ENCODE results near the gene RARA.
"Not testable (repeated sequence)": the region's sequence is repeated elsewhere in the genome, so short reads cannot be mapped to it uniquely, and the experiment has no call there.

The RARA gene

DNA sequence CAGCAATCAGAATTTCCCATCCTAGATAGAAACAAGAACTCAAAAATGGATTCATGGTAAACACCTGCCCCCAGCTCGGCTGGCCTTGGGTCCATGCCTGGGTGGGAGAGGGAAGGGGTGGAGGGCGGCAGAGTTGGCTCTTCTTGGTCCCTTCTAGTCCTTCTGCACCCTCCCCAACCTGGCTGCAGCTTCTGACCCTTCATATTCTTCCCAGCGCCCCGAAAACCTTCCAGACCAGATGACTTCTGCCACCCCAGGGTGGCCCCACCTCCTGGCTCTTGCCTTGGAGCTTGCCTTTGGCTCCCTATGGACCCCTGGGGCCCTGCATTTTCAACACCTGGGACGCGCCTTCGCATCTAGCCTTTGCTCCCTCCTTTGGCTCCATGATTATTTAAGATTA is 60.9 kb downstream of the RARA start:
- TF ChIP-seq, protein P1, sequence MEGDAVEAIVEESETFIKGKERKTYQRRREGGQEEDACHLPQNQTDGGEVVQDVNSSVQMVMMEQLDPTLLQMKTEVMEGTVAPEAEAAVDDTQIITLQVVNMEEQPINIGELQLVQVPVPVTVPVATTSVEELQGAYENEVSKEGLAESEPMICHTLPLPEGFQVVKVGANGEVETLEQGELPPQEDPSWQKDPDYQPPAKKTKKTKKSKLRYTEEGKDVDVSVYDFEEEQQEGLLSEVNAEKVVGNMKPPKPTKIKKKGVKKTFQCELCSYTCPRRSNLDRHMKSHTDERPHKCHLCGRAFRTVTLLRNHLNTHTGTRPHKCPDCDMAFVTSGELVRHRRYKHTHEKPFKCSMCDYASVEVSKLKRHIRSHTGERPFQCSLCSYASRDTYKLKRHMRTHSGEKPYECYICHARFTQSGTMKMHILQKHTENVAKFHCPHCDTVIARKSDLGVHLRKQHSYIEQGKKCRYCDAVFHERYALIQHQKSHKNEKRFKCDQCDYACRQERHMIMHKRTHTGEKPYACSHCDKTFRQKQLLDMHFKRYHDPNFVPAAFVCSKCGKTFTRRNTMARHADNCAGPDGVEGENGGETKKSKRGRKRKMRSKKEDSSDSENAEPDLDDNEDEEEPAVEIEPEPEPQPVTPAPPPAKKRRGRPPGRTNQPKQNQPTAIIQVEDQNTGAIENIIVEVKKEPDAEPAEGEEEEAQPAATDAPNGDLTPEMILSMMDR (IDR thresholded peaks at IDR 0.05): no peak
- Histone ChIP-seq H3K27ac (no peak overlapping the region), H3K36me3 (no peaks in the 10 kb centered on the region), H3K27me3 (peaks cover 27% of the 10 kb centered on the region), H3K9me3 (no peaks in the 10 kb centered on the region), H3K4me1 (ENCODE audit: control insufficient read depth in 1 of 2, insufficient read depth in 1 of 2, low read depth in 1 of 2, low read length in 1 of 2) (no peaks in the 10 kb centered on the region), H3K4me3 (ENCODE audit: low read depth in 1 of 2, low read length in 1 of 2) (no peak overlapping the region)

DNA sequence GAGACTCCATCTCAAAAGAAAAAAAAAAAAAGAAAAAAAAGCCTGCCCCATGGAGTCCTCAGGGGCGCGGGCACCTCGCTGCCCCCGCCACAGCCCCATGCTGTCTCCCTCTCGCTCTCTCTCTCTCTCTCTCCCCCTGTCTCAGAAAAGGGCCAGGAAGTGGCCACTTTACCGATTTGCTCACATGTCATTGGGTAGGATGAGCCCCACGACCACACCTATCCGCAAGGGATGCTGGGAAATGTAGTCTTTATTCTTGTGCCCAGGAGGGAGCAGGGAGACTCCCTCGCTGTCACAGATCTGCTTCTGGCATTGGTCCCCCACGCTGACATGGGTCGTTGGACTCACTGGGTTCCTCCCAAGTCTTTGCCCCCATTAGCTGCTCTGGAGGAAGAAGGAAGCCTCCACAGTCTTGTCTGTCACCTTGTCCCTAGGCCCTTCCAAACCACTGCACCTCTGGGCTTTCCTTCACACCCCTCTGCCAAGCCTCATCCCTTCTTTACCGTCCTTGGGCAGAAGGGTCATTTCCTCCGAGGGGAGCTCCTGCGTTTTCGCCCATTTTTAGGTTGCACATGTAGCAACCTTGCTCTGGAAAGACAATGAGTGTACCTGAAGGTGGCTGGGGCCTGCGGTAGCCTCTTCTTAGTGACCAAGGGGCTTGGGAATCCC is 62.4 kb downstream of the RARA start:
- Histone ChIP-seq H3K9me3 (no peaks in the 10 kb centered on the region), H3K36me3 (no peaks in the 10 kb centered on the region), H3K4me1 (ENCODE audit: control insufficient read depth in 1 of 2, insufficient read depth in 1 of 2, low read depth in 1 of 2, low read length in 1 of 2) (no peaks in the 10 kb centered on the region), H3K4me3 (ENCODE audit: low read depth in 1 of 2, low read length in 1 of 2) (no peak overlapping the region), H3K27me3 (peaks cover 26% of the 10 kb centered on the region), H3K27ac (no peak overlapping the region)
- TF ChIP-seq, protein P1 (IDR thresholded peaks at IDR 0.05): no peak

DNA sequence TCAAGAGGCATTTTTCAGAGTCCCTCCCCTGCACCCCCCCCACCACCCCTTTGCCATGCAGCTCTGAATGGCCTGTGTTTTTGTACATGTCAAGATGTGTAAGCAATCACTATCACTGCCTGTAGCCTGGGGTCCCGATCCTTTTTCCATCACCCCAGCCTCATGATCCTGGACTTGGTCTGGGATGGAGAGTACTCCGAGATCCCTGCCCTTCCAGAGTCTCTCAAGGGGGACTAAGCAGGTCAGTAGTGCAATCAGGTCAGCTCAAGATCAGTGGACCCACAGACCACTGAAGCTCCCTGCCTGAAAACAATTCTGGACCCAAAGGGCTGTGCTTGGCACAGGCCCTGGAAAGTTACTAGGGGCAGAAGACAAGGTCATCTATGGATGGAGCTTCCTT is 63.1 kb downstream of the RARA start:
- H3K9me3 ChIP-seq: no peaks in the 10 kb centered on the region
- H3K36me3 ChIP-seq: no peaks in the 10 kb centered on the region
- H3K4me1 ChIP-seq (ENCODE audit: control insufficient read depth in 1 of 2, insufficient read depth in 1 of 2, low read depth in 1 of 2, low read length in 1 of 2): no peaks in the 10 kb centered on the region
- H3K27ac ChIP-seq: no peak overlapping the region
- no peak overlapping the region for H3K4me3 ChIP-seq (ENCODE audit: low read depth in 1 of 2, low read length in 1 of 2)
- peaks cover 27% of the 10 kb centered on the region for H3K27me3 ChIP-seq
- TF ChIP-seq, protein P1 (IDR thresholded peaks at IDR 0.05): no peak

DNA sequence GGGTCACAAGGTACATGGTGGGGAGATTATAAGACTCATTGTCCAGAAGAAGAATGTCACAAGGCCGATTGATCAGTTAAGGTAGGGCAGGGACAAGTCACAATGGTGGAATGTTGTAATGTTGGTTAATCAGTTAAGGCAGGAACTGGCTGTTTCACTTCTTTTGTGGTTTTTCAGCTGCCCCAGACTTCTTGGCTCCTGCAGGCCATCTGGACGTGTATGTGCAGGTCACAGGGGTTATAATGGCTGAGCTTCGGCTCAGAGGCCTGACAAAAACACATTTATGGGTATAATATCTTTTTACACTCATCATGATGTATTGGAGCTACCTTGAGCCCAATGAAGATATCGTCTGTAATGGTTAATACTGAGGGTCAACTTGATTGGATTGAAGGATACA is 63.7 kb downstream of the RARA start:
- H3K4me3 ChIP-seq (ENCODE audit: low read depth in 1 of 2, low read length in 1 of 2); H3K27ac ChIP-seq; H3K36me3 ChIP-seq; H3K9me3 ChIP-seq; H3K4me1 ChIP-seq (ENCODE audit: control insufficient read depth in 1 of 2, insufficient read depth in 1 of 2, low read depth in 1 of 2, low read length in 1 of 2): not testable (repeated sequence)
- H3K27me3 ChIP-seq: peaks cover 28% of the 10 kb centered on the region

DNA sequence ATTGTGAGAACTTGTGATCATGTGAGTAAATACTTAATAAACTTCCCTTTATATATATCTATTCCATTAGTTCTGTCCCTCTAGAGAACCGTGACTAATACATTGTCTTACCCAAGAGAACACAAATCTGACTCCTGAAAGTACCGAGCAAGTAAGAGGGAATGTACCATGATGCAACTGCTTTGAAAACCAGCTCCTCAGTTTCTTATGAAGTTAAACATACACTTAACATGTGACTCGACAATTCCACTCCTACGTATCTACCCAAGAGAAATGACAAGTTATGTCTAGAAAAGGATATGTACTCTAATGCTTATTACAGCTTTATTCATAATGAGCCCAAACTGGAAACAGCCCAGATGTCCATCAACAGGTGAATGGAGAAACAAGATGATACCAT is 64.3 kb downstream of the RARA start:
- Histone ChIP-seq H3K27me3 (peaks cover 28% of the 10 kb centered on the region), H3K27ac (no peak overlapping the region), H3K4me1 (ENCODE audit: control insufficient read depth in 1 of 2, insufficient read depth in 1 of 2, low read depth in 1 of 2, low read length in 1 of 2) (no peaks in the 10 kb centered on the region), H3K36me3 (no peaks in the 10 kb centered on the region), H3K9me3 (no peaks in the 10 kb centered on the region), H3K4me3 (ENCODE audit: low read depth in 1 of 2, low read length in 1 of 2) (no peak overlapping the region)
- TF ChIP-seq, protein P1 (IDR thresholded peaks at IDR 0.05): no peak

DNA sequence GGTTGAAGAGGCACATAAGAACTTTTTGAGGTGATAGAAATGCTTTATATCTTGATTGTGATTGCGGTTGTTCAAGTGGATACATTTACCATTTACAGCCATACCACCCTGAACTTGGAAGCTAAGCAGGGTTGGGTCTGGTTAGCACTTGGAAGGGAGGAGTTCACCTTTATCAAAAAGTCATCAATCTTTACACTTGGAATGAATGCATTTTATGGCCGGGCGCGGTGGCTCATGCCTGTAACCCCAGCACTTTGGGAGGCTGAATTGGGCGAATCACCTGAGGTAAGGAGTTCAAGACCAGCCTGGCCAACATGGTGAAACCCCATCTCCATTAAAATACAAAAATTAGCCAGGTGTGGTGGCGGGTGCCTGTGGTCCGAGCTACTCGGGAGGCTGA is 65.0 kb downstream of the RARA start:
- Histone ChIP-seq H3K4me3 (ENCODE audit: low read depth in 1 of 2, low read length in 1 of 2) (no peak overlapping the region), H3K36me3 (no peaks in the 10 kb centered on the region), H3K4me1 (ENCODE audit: control insufficient read depth in 1 of 2, insufficient read depth in 1 of 2, low read depth in 1 of 2, low read length in 1 of 2) (no peaks in the 10 kb centered on the region), H3K9me3 (no peaks in the 10 kb centered on the region), H3K27ac (no peak overlapping the region), H3K27me3 (peaks cover 28% of the 10 kb centered on the region)
- TF ChIP-seq, protein P1 (IDR thresholded peaks at IDR 0.05): no peak

All from neutrophil (primary cell).